Kidney capillary endothelial cell (primary cell): ENCODE results near the gene AP4E1.
A peak's percentile ranks its signal among the peaks of the same experiment; 100 is the strongest.
"Not testable (repeated sequence)": the region's sequence is repeated elsewhere in the genome, so short reads cannot be mapped to it uniquely, and the experiment has no call there.

Source experiments
- DNase-seq: peaks from one replicate; pipeline ENCODE4 v3.0.0-alpha.2; 2018; ENCODE audit warnings: low spot score

Gene AP4E1

DNA sequence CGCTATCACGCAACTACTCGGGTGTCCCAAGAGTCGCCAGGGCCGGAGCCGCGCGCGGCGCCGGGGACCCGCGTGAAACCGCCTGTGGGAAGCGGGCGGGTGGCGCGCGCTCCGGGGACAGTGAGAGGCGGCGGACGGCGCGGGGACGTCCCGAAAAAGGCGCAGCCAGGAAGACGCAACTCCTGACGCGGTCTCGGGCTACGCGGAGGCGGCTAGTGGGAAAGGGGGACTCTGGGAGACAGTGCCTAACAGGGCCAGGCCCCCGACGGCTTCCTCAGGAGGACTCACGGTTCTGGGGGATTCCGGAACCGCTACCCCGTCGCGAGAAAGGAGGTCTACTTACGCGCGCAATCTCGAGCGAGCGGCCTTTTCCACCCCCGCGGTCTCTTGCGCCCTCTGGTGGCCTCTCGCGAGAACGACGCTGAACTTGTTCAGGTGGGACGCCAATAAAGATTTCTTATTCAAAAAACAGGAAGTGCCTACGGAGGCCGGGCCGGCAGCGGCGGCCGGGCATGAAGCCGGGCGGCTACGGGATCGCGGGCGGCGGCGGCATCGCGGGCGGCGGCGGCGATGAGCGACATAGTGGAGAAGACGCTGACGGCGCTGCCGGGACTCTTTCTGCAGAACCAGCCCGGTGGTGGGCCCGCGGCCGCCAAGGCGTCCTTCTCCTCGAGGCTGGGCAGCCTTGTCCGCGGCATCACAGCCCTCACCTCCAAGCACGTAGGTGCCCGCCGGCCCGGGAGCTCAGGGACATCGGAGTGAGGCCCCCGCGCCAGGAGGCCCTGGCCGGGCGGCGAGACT lies at the start of gene AP4E1:
Gene AP4E1 (plus strand): TSS at position 475 of the 801 bp plus-strand sequence. CDS start 96 bp downstream, at position 571.
- DNase-seq = peak; percentile 87

GRCh38 chr15:50860824-50861223 lies 47.7 kb upstream of the AP4E1 start:
- DNase-seq = no peak

- DNase-seq = no peak
These were observed 45.9 kb upstream of the AP4E1 start for GRCh38 chr15:50862553-50862952.

DNA sequence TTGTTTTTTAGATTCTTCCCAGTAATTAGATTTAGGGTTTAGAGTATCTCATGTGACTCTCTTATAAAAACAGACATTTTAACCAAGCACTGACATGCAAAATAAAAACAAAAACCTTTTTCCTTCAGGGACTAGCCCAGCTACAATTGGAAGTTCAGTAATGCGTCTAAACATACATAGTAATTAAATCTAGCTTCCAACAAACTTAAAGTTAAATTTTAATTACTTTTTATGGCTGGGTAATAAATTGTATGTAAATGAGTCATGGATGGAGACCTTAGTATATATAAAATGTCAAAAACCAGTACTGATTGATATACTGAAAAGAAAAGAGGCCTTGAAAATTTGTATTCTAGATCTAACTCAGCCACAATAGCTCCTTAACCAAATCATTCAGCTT lies 43.6 kb upstream of the AP4E1 start:
- no peak for DNase-seq

DNA sequence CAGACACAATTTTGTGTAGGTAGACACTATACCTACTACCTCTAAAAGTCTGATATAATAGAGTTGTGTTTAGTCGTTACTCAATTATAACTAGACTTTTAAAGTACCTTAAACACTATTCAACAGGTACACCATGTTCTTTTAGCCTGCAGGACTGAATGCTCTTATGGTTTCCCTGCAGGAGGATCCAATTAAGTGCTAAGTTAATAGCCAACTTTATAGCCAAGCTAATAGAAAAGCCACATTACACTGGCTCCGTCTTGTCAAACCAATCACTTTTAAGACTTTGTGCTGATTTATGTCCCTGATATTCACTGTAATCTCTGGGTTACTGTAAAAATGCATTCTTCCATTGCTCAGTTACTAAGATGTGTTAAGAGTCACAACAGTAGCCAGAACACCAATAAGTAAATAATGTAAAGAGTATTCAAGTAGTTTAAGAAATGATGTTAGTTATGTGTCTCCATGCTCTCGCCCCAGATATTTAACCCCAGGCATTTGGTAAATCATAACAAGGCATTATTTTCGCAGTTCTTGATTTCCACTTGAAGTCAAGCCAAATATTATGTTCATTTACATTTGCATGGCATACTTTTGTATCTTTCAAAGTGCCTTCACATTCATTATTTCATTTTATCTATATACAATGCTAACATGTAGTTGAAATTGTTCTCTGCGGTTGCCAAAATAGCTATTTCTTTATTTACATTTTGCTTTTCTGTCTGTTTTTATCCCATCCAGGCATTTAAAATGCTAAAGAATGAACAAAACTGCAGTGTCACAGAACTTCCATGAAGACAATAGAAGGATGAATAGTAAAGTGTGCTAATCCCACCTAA lies 42.7 kb upstream of the AP4E1 start:
- DNase-seq = no peak

DNA sequence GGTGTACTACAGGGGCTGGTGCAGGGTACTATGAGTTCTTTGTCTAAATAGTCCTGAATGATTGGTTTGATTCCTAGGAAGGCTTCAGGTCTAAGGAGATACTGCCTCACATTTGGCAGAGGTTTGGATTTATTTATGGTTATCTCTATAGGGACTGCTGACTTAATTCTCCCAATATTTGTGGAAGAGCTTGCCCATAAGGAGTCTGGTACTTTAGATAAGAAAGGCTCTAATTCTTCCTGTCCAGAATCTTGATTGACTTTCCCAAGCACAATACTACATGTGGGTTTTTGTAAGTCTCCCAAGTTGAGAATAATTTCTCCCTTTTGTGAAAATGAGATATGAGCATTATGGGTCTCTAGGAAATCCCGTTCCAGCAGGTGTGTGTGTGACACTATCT lies 36.7 kb upstream of the AP4E1 start:
- no peak for DNase-seq

DNA sequence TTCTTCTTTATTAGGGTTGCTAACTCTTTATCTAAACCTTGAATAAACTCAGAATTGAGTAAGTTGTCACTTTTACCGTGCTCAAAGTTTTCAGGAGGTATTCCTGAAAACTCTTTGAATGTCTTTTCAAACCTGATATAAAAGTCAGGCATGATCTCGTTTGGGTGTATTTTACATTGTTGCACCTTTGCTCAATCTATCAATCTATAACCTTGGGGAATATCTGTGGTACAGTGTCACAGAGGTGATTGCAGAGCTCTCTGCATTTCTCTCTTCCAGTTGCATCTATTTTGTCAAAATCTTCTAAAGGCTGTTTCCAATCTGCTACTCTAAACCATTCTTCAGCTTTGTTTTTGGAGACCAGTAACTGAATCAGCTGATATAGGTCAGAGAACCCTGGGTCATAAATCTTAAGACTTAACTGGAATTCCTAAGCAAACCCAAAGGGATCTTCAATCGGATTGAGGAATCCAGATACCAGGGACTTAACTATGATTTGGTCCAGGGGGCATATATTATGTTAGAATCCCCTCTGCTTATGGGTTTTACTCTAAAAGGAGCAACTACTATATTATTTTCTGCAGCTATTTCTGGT lies 35.6 kb upstream of the AP4E1 start:
- DNase-seq = no peak

- no peak for DNase-seq
These were observed 34.5 kb upstream of the AP4E1 start for GRCh38 chr15:50873935-50874361.

DNA sequence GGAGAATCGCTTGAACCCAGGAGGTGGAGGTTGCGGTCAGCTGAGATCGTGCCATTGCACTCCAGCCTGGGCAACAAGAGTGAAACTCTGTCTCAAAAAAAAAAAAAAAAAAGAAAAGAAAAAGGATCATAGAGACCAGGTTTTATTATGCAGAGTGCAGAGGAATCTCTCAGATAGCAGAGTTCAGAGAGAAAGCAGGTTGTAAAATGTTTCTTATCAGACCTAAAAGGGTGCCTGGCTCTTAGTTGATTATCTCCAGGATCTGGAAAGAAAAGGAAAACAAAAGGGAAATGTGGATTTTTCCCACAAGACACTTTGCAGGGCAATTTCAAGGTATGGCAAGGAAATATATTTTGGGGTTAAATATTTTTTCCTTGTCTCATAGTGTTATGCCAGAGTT lies 33.2 kb upstream of the AP4E1 start:
- not testable (repeated sequence) for DNase-seq

GRCh38 chr15:50876260-50876988 lies 32.1 kb upstream of the AP4E1 start:
- DNase-seq = no peak

GRCh38 chr15:50876989-50877360 lies 31.5 kb upstream of the AP4E1 start:
- peak; percentile 82 for DNase-seq

GRCh38 chr15:50879016-50879617 lies 29.4 kb upstream of the AP4E1 start:
- DNase-seq = no peak

DNA sequence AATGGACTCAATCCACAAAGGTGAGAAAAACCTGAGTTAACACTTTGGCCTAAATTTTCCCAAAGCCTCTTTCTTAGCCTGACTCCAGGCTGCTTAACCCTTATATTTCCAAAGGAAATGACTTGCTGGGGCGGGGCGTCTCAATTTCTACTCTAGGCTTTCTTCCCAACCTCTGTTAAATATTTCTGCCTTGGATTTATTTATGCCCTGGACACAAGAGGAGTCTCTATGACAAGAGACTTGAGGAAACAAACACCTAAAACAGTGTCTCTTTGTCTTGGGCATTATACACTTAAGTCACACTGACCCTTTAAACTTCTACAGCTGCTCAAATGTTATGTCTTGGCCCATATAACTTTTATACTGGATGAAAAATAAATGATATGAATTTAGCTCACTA lies 28.3 kb upstream of the AP4E1 start:
- no peak for DNase-seq

GRCh38 chr15:50880651-50881114 lies 27.8 kb upstream of the AP4E1 start:
- peak; percentile 45 for DNase-seq

DNA sequence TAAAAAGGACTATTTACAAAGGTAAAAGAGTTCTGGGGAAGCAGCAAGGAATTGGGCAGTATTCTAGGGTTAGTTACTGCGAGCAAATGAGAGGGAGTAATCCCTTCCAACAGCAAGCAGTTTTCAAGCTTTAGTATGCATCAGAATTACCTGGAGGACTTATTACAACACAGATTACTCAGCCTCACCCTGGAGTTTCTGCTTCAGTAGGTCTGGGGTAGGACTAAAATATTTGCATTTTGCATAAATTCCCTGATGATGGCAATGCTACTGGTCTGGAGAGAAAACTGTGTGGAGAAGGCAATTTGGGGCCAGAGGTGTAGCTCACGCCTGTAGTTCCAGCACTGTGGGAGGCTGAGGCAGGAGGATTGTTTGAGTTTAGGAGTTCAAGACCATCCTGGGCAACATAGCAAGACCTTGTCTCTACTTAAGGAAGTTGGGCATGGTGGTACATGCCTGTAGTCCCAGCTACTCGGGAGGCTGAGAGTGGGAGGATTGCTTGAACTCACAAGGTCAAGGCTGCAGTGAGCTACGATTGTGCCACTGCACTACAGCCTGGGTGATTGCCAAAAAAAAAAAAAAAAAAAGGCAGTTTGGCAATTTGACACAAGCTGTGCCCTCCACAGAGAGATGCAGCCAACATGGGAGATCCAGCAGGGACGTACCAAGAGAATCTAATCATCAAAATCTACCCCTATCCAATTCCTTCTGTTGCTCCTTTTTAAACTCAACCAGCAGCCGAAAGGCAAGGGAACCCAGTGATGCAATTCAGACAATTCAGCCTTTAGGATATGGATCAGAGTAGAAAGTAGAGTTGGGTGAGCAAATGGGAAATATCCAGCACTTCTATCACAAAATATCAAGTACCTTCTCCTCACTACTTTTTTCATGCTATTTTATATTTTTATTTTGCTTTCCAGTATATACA lies 27.1 kb upstream of the AP4E1 start:
- DNase-seq = no peak

DNA sequence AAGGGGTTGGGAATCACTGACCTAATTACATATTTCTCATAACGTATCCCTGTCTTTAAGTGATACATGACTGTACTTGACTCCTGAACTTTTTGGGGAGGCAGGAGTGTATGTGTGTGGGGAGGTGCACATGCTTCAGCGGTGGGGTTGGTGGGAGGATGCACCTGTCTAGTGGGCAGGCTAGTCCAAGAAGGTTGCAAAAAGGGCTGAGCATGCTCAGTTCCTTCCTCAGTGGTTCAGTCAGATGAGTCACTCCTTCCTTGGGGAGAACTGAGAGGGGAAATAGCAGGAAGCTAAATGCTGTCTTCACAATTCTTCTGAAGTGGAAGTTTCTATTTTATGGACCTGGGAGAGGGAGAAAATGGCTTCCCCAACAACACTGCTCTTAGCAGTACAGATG lies 24.6 kb upstream of the AP4E1 start:
- DNase-seq = peak; percentile 63

- no peak for DNase-seq
These were observed 23.9 kb upstream of the AP4E1 start for GRCh38 chr15:50884540-50884939.

DNA sequence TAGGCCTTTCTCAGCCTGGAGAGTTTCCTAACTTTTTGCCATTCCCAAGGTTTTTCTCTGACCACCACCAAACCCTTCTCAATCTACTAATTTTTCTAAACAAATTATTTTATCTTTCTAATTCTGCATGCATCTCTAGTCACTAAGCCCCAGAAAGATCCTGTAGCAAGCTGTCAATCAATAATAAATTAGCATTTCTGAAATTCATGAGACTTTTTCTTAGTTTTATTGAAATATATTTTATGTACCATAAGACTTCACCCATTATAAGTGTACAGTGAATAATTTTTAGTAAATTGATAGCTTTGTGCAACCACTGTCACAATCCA lies 22.4 kb upstream of the AP4E1 start:
- no peak for DNase-seq

DNA sequence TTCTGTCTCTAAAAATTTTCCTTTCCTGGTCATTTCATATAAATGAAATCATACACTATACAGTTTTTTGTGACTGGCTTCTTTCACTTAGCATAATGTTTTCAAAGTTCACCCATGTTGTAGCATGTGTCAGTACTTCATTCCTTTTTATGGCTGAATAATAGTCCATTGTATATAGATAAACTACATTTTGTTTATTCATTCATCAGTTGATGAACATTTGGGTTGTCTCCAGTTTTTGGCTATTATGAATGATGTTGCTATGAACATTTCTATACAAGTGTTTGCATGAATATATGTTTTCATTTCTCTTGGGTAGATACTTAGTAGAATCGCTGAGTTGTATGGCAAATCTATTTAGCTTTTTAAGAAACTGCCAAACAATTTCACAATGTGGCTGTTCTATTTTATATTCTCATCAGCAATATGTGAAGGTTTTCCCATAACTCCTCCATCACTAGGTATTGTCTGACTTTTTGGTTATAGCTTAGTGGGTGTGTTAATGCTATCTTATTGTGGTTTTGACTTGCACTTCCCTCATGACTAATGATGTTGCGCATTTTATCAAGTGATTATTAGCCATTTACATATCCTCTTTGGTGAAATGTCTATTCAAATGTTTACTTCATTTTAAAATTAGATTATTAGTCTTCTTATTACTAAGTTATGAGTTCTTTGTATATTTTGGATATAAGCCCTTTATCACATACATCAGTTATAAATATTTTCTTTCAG lies 21.7 kb upstream of the AP4E1 start:
- DNase-seq = no peak

- no peak for DNase-seq
These were observed 20.4 kb upstream of the AP4E1 start for GRCh38 chr15:50888054-50888453.
